Brain microvascular endothelial cell (primary cell): ENCODE data around the gene TANK.

Experiments
- DNase-seq: peaks from one replicate; pipeline ENCODE4 v3.0.0-alpha.2; 2020
- H3K27ac ChIP-seq: fragments of 250-450 bp; sonication (Bioruptor Pico); 2 replicates; pipeline ENCODE4 v1.5.1; 2020; ENCODE audit warnings: mild to moderate bottlenecking, moderate library complexity
- H3K27me3 ChIP-seq: fragments of 250-450 bp; sonication (Bioruptor Pico); replicated peaks from 2 replicates; pipeline ENCODE4 v1.5.1; 2020; ENCODE audit warnings: mild to moderate bottlenecking
- H3K36me3 ChIP-seq: fragments of 250-450 bp; sonication (Bioruptor Pico); replicated peaks from 2 replicates; pipeline ENCODE4 v1.5.1; 2020; ENCODE audit warnings: mild to moderate bottlenecking
- H3K4me3 ChIP-seq: 2 replicates; pipeline ENCODE4 v1.5.1; 2011; ENCODE audit warnings: low read depth, mild to moderate bottlenecking, control low read depth, low read length, moderate library complexity
- CTCF ChIP-seq: IDR thresholded peaks from 2 replicates; pipeline ENCODE4 v1.5.1; 2011; ENCODE audit warnings: low read depth, mild to moderate bottlenecking, moderate library complexity, low read length, control low read depth, inconsistent platforms; ENCODE audit errors: missing control alignments
- in situ Hi-C: cut with HindIII; loops from 2 replicates; pipeline ENCODE4 v1.10.0; 2017; ENCODE audit warnings: low sequenced_read_pairs, low pct_ligation_motif_present

TANK gene

GRCh38 chr2:161146209-161146775, 13.9 kb upstream of the TANK start:
- no peaks in the 10 kb centered on the region for H3K27me3 ChIP-seq
- in situ Hi-C loops, result no loop called here
- H3K27ac ChIP-seq, result no peak overlapping the region
- no peak for DNase-seq
- no peaks in the 10 kb centered on the region for H3K36me3 ChIP-seq
- no peak overlapping the region for H3K4me3 ChIP-seq
- no peak for TF ChIP-seq CTCF

GRCh38 chr2:161146996-161147395, 13.2 kb upstream of the TANK start:
- no peak for TF ChIP-seq CTCF
- Histone ChIP-seq H3K27ac (no peak overlapping the region), H3K4me3 (no peak overlapping the region), H3K27me3 (no peaks in the 10 kb centered on the region), H3K36me3 (no peaks in the 10 kb centered on the region)
- in situ Hi-C loops, result no loop called here
- DNase-seq, result no peak

- DNase-seq, result no peak
Observed at GRCh38 chr2:161147856-161148255, 12.4 kb upstream of the TANK start.

GRCh38 chr2:161150704-161151103, 9.5 kb upstream of the TANK start:
- DNase-seq, result no peak
- in situ Hi-C loops, result no loop called here
- TF ChIP-seq CTCF, result no peak
- no peaks in the 10 kb centered on the region for H3K27me3 ChIP-seq
- H3K4me3 ChIP-seq, result no peak overlapping the region
- no peak overlapping the region for H3K27ac ChIP-seq
- H3K36me3 ChIP-seq, result no peaks in the 10 kb centered on the region

More at GRCh38 chr2:161147856-161148255, 12.4 kb upstream of the TANK start:
- Histone ChIP-seq H3K36me3 (no peaks in the 10 kb centered on the region), H3K27ac (no peak overlapping the region), H3K27me3 (no peaks in the 10 kb centered on the region), H3K4me3 (no peak overlapping the region)
- in situ Hi-C loops, result no loop called here
- no peak for TF ChIP-seq CTCF

- Histone ChIP-seq H3K4me3 (no peak overlapping the region), H3K27ac (no peak overlapping the region), H3K27me3 (no peaks in the 10 kb centered on the region), H3K36me3 (no peaks in the 10 kb centered on the region)
- TF ChIP-seq CTCF, result no peak
- no peak for DNase-seq
- in situ Hi-C loops, result no loop called here
Observed at GRCh38 chr2:161152302-161152701, 7.9 kb upstream of the TANK start.

- in situ Hi-C loops, result no loop called here
- H3K36me3 ChIP-seq, result peaks cover 9% of the 10 kb centered on the region
- H3K4me3 ChIP-seq, result no peak overlapping the region
- no peak for TF ChIP-seq CTCF
- DNase-seq, result no peak
- no peaks in the 10 kb centered on the region for H3K27me3 ChIP-seq
- H3K27ac ChIP-seq, result no peak overlapping the region
Observed at GRCh38 chr2:161158882-161159281, 1.3 kb upstream of the TANK start.
